Measurements from ENCODE around the gene ZFPL1.

ZFPL1 gene

DNA sequence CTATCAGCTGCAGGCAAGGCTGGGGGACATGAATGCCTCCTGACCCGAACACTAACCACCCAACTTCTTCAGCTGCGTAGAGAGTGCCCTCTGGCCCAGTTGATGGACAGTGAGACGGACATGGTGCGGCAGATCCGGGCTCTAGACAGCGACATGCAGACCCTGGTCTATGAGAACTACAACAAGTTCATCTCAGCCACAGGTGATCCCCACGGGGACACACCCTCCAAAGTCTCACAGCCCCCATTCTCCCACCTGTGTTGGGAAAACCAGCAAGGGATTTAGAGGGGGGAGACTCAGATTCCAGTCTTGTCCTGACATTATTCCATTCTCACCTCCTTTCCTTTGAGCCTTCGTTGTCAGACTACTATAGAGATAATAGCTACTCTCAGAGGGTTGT is 12.9 kb downstream of the ZFPL1 start:
- peak overlapping the region; percentile 90 for H3K4me3 Mint-ChIP-seq
- H3K36me3 Mint-ChIP-seq (ENCODE audit: low read depth) = peaks cover 15% of the 10 kb centered on the region
- H3K9me3 Mint-ChIP-seq = no peaks in the 10 kb centered on the region
- H3K27ac Mint-ChIP-seq = peak overlapping the region; percentile 8
- peaks cover 13% of the 10 kb centered on the region for H3K4me1 Mint-ChIP-seq (ENCODE audit: low read depth)
- H3K27me3 Mint-ChIP-seq = no peaks in the 10 kb centered on the region

DNA sequence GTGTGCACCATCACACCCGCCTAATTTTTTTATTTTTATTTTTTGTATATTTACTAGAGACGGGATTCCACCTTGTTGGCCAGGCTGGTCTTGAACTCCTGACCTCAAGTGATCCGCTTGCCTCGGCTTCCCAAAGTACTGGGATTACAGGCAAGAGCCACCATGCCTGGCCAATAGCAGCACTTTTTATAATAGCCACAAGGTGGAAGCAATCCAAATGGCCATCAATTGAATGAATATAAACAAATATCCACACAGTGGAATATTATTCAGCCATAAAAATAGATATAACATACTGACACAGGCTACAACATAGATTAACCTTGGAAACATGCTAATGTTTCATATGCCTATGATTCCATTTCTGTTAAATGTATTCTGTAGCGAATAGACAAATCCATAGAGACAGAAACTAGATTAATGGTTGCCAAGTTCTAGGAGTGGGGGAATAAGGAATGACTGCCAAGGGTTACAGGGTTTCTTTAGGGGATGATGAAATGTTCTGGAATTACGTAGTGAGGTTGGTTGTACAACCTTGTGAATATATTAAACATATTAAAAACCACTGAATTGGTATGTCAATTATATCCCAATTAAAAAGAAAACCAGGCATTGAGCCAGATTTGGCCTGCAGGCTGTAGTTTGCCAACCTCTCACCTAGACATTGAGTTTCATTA is 16.8 kb downstream of the ZFPL1 start:
- peaks cover 28% of the 10 kb centered on the region for H3K36me3 Mint-ChIP-seq (ENCODE audit: low read depth)
- H3K27ac Mint-ChIP-seq = no peak overlapping the region
- H3K4me3 Mint-ChIP-seq = no peak overlapping the region
- H3K27me3 Mint-ChIP-seq = no peaks in the 10 kb centered on the region
- H3K9me3 Mint-ChIP-seq = no peaks in the 10 kb centered on the region
- H3K4me1 Mint-ChIP-seq (ENCODE audit: low read depth) = peaks cover 16% of the 10 kb centered on the region

DNA sequence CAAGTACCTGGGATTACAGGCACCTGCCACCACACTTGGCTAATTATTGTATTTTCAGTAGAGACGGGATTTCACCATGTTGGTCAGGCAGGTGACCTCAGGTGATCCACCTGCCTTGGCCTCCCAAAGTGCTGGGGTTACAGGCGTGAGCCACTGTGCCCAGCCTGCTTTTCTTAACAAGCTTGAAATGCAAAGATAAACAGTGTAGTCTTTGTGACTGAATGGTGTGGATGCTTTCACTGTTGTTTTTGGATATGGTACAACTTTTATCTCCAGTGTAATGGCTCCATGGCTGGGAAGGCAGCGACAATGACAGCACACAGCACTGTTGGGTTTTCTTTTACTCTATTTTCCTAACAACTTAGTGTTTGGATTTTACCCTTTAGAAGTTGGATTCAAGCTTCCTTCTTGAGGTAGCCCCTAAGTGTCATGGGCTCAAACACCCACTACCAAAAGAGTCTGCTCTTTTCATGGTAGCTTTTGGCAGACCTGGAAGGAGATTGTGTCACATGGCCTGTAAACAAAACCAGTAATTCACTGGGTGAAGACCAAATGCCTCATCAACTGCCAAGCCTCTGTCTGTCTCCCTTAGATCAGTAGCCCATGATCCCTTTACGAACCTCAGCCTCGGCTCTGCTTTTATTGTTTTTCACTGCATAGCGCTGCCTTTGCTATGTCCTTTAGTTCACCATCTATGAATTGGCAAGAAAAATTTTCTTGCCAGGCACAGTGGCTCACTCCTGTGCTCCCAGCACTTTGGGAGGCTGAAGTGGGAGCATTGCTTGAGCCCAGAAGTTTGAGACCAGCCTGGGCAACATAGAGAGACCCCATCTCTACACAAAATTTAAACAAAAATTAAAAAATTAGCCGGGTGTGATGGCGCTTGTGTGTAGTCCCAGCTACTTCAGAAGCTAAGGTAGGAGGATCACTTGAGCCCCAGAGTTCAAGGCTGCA is 18.4 kb downstream of the ZFPL1 start:
- Mint-ChIP-seq H3K36me3 (ENCODE audit: low read depth) (peaks cover 37% of the 10 kb centered on the region), H3K4me3 (no peak overlapping the region), H3K4me1 (ENCODE audit: low read depth) (peaks cover 14% of the 10 kb centered on the region), H3K27ac (no peak overlapping the region), H3K9me3 (no peaks in the 10 kb centered on the region), H3K27me3 (no peaks in the 10 kb centered on the region)

DNA sequence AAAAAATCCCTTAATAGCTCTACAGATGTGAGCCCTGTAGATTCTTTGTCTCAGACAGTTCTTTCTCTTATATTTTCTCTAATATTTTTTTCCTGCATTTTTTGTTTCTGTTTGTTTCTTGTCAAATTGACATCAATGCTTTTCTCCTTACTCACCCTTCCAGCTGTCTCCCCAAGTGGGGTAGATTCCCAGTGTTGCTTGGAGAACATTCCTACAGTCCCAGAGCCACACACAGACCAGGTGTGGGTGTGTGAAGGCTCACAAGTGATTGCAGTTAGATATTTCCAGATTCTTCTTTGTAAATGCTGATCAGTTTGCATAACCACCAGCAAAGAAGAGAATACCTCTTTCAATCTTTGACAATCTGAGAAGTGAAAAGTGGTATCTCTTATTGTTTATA is 19.5 kb downstream of the ZFPL1 start:
- Mint-ChIP-seq H3K36me3 (ENCODE audit: low read depth) (peaks cover 32% of the 10 kb centered on the region), H3K27ac (no peak overlapping the region), H3K4me3 (no peak overlapping the region), H3K4me1 (ENCODE audit: low read depth) (peaks cover 9% of the 10 kb centered on the region), H3K27me3 (no peaks in the 10 kb centered on the region), H3K9me3 (no peaks in the 10 kb centered on the region)

DNA sequence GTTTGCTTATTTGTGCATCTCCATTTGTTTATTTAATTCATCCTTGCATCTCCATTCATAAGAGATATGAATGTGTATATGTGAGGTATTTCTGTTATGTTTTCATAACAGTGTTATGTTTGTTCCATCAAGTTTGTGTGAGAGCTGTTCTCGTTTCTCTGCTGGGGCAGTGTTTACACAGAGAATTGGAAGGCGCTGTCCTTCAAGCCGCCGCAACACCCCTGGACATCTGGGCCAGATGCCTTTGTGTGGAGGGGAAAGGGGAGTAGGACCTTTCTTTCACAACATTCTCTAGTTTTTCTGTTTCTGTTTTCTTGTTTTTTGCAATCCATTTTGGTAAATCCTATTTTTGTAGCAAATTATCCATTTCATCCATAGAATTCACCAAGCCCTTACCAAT is 20.6 kb downstream of the ZFPL1 start:
- Mint-ChIP-seq H3K36me3 (ENCODE audit: low read depth) (peaks cover 27% of the 10 kb centered on the region), H3K9me3 (no peaks in the 10 kb centered on the region), H3K27me3 (no peaks in the 10 kb centered on the region), H3K4me1 (ENCODE audit: low read depth) (peaks cover 9% of the 10 kb centered on the region), H3K27ac (peak overlapping the region; percentile 54), H3K4me3 (no peak overlapping the region)

DNA sequence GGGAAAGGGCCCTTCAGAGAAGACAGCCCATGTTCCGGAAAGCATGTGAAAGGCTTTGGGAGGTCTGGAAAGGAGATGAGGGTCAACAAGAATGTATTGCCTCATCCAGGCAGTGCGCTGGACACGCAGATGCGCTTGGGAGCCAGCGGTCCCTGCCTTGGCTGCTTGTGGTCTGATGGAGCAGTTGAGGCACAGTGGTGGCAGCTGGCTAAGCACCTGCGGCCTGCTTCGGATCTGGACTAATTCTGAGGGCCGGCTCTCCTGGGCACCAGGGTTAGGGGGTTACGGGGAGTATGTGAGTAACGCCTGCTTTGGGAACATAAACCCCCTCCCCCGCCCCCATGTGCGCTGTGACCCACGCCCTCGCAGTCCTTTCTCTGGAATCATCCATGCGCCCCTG is 23.1 kb downstream of the ZFPL1 start:
- H3K9me3 Mint-ChIP-seq = no peaks in the 10 kb centered on the region
- H3K4me3 Mint-ChIP-seq = no peak overlapping the region
- no peak overlapping the region for H3K27ac Mint-ChIP-seq
- no peaks in the 10 kb centered on the region for H3K27me3 Mint-ChIP-seq
- H3K4me1 Mint-ChIP-seq (ENCODE audit: low read depth) = peaks cover 30% of the 10 kb centered on the region
- H3K36me3 Mint-ChIP-seq (ENCODE audit: low read depth) = peaks cover 22% of the 10 kb centered on the region

DNA sequence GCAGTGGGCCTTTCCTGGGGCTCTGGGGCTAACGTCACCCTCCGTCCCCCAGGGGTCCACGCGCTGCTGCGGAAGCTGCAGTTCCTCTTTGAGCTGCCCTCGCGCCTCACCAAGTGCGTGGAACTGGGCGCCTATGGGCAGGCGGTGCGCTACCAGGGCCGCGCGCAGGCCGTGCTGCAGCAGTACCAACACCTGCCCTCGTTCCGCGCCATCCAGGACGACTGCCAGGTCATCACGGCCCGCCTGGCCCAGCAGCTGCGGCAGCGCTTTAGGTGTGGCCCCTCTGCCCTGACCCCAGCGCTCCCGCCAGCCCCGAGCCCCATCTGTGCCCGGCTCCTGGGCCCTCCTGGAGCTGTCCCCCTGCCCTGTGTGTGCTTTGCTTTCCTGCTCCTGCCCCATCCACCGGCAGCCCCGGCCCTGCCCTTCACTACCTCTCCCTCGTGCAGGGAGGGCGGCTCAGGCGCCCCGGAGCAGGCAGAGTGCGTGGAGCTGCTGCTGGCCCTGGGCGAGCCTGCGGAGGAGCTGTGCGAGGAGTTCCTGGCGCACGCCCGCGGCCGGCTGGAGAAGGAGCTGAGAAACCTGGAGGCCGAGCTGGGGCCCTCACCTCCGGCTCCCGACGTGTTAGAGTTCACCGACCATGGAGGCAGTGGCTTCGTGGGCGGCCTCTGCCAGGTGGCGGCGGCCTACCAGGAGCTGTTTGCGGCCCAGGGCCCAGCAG is 23.9 kb downstream of the ZFPL1 start:
- Mint-ChIP-seq H3K4me1 (ENCODE audit: low read depth) (peaks cover 33% of the 10 kb centered on the region), H3K36me3 (ENCODE audit: low read depth) (peaks cover 22% of the 10 kb centered on the region), H3K27me3 (no peaks in the 10 kb centered on the region), H3K9me3 (no peaks in the 10 kb centered on the region), H3K27ac (no peak overlapping the region), H3K4me3 (no peak overlapping the region)

DNA sequence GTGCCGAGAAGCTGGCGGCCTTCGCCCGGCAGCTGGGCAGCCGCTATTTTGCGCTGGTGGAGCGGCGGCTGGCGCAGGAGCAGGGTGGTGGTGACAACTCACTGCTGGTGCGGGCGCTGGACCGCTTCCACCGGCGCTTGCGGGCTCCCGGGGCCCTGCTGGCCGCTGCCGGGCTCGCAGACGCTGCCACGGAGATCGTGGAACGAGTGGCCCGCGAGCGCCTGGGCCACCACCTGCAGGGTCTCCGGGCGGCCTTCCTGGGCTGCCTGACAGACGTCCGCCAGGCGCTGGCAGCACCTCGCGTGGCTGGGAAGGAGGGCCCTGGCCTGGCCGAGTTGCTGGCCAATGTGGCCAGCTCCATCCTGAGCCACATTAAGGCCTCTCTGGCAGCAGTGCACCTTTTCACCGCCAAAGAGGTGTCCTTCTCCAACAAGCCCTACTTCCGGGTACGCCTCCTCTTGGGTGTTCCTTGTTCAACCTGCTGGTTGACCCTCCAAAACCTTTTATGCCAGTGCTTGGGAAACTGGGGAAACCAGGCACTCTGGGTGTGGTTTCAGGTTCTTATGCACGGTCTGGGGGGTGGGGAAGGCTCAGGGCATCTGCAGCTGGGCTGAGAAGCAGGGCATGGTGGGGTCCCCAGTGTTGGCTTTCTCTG is 24.6 kb downstream of the ZFPL1 start:
- H3K4me1 Mint-ChIP-seq (ENCODE audit: low read depth) = peaks cover 40% of the 10 kb centered on the region
- no peaks in the 10 kb centered on the region for H3K9me3 Mint-ChIP-seq
- H3K27me3 Mint-ChIP-seq = no peaks in the 10 kb centered on the region
- no peak overlapping the region for H3K4me3 Mint-ChIP-seq
- H3K36me3 Mint-ChIP-seq (ENCODE audit: low read depth) = peaks cover 22% of the 10 kb centered on the region
- no peak overlapping the region for H3K27ac Mint-ChIP-seq

DNA sequence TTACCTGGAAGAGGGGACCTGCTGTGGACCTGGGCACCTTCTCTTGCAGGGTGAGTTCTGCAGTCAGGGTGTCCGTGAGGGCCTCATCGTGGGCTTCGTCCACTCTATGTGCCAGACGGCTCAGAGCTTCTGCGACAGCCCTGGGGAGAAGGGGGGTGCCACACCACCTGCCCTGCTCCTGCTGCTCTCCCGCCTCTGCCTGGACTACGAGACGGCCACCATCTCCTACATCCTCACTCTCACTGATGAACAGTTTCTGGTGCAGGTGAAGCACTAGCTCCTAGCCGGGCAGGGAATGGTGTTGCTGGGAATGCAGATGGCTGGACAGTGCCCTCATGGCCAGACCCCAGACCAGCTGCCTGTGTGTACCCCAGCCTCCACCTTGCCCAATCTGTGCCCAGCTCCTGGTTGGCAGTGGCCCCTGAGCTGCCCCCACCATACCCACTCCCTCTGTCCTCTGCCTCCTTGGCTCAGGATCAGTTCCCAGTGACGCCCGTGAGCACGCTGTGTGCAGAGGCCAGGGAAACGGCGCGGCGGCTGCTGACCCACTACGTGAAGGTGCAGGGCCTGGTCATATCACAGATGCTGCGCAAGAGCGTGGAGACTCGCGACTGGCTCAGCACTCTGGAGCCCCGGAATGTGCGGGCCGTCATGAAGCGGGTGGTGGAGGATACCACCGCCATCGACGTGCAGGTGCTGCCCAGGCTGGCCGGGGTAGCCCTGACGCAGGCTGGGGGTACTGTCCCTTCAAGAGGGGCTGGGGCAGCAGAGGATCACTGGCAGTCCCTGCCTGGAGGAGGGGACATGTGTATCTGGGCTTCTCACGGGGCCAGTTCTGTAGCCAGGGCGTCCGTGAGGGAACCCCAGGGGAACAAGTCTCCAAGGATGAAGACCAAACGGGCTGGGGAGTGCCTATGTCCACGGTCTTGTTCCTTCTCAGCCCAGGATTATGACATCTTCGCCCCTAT is 25.5 kb downstream of the ZFPL1 start:
- Mint-ChIP-seq H3K27me3 (no peaks in the 10 kb centered on the region), H3K4me3 (no peak overlapping the region), H3K36me3 (ENCODE audit: low read depth) (peaks cover 19% of the 10 kb centered on the region), H3K9me3 (no peaks in the 10 kb centered on the region), H3K27ac (no peak overlapping the region), H3K4me1 (ENCODE audit: low read depth) (peaks cover 47% of the 10 kb centered on the region)

DNA sequence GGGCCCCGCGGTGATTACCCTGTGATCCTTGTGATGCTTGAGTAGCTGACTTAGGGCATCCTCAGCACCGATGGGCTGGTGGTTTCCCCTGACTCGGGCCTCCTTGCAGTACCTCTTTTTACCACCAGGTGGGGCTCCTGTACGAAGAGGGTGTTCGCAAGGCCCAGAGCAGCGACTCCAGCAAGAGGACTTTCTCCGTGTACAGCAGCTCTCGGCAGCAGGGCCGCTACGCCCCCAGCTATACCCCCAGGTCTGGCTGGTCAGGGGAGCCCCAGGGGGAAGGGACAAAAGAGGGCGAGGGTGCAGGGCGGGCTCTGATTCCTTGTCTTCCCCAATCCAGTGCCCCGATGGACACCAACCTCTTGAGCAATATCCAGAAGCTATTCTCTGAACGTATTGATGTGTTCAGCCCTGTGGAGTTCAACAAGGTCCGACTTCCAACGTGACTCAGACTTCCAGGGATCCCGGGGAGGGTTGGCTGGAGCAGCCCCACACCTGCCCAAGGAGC is 26.4 kb downstream of the ZFPL1 start:
- Mint-ChIP-seq H3K9me3 (no peaks in the 10 kb centered on the region), H3K4me1 (ENCODE audit: low read depth) (peaks cover 44% of the 10 kb centered on the region), H3K4me3 (peak overlapping the region; percentile 5), H3K27ac (no peak overlapping the region), H3K36me3 (ENCODE audit: low read depth) (peaks cover 15% of the 10 kb centered on the region), H3K27me3 (no peaks in the 10 kb centered on the region)

DNA sequence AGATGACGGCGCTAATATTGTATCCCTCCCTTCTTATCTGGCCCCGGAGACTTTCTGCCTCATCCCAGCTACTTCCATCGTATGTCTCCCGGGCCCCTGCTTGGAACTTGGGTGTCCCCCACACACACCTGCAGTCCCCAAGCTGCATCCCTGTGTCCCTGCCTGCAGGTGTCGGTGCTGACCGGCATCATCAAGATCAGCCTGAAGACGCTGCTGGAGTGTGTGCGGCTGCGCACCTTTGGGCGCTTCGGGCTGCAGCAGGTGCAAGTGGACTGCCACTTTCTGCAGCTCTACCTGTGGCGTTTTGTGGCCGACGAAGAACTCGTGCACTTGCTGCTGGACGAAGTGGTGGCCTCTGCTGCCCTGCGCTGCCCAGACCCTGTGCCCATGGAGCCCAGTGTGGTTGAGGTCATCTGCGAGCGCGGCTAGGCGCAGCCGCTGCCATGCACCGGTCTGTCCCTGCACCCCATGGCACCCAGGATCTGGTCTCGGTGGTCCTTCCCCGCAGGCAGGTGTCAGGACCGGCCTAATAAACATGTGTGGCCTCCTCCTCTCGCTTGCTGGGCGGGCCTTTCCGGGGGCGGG is 27.2 kb downstream of the ZFPL1 start:
- H3K9me3 Mint-ChIP-seq = no peaks in the 10 kb centered on the region
- peaks cover 49% of the 10 kb centered on the region for H3K4me1 Mint-ChIP-seq (ENCODE audit: low read depth)
- H3K27ac Mint-ChIP-seq = peak overlapping the region; percentile 79
- H3K4me3 Mint-ChIP-seq = peak overlapping the region; percentile 84
- no peaks in the 10 kb centered on the region for H3K27me3 Mint-ChIP-seq
- H3K36me3 Mint-ChIP-seq (ENCODE audit: low read depth) = peaks cover 15% of the 10 kb centered on the region

DNA sequence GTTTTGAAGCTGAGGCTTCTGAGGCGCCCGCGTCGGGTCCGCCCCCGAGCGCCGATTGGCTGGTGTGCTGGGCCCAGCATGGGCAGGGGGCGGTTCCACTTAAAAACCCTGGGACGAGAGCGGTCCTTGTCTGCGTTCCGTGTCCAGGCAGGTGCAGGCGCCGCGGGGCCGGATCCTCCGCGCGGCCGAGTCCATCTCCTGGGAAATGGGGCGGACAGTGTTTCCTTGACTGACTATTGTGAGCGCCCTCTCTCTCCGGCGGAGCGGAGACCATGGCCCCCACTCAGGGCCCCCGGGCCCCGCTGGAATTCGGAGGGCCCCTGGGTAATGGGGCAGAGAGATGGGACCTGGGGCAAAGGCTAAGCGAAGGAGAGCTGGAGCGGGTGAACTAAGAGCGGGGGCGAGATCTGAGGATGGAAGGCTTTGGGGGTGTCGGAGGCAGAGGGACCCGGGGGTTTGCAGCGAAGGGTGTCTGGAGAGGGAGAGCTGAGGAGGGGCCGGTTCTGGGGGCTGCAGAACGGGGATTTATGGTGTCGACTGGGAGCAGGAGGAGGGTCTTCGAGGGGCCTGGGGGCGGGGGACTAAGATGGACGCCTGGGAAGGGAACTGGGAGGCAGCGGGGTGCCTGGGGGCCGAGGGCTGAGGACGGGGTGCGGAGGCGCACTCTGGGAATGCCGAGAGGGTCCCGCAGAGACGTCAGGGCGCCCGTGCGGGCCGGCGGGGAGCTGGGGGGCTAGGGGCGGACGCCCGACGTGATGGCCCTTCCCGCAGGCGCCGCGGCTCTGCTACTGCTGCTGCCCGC is 27.9 kb downstream of the ZFPL1 start, which contains the start of gene TM7SF2:
Gene TM7SF2 (plus strand): TSS at position 129 of the 802 bp plus-strand sequence. CDS start 144 bp downstream, at position 273.
- Mint-ChIP-seq H3K9me3 (no peaks in the 10 kb centered on the region), H3K27ac (peak within 1 kb of the TSS; percentile 83), H3K4me1 (ENCODE audit: low read depth) (peaks cover 55% of the 10 kb centered on the region), H3K36me3 (ENCODE audit: low read depth) (peaks cover 16% of the 10 kb centered on the region), H3K4me3 (peak within 1 kb of the TSS; percentile 84), H3K27me3 (no peaks in the 10 kb centered on the region)
